Measurements from ENCODE around the gene MYBPC3.
A peak's percentile ranks its signal among the peaks of the same experiment; 100 is the strongest.

MYBPC3 gene

DNA sequence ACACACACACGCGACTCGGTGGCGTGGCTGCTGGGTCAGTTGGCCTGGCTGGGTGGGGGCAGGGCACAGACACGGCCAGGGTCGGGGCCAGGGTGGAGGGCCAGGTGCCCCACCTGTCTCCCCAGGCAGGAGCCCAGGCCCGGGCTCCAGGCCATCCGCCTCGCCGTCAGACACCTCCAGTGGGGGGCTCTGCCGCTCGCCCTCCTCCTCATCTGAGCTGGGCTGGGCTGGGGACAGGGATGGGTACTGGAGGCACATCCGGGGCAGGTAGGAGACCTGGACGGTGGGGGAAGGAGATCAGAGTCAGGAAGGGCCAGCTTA lies 6.2 kb upstream of the MYBPC3 start:
- DNase-seq: no peak

DNA sequence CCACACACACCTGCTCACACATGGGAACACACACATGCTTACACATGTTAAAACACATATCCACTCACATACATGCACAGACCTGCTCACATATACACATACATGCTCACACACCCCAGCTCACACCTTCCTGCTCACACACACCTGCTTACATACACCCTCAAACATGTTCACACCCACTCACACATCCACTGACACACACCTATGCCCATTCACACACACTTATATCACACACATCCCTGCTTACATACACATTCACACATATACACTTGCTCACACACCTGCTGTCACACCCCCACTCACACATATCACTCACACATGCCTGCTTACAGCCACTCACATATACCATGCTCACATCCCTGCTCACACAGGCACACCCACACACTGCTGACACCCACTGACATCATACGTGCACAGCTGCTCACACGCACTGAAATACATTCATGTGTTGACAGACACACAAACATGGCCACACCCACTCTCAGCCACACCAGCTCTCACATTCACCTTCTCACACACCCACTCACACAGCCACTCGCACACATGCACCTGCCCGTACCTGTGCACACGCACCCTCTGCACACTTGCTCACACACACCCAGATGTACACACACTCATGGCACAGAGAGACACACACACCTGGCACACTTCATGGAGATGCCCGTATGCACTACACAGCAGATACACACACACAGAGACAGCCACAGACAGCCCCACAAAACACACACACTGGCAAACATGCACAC lies 5.7 kb upstream of the MYBPC3 start:
- DNase-seq: no peak

DNA sequence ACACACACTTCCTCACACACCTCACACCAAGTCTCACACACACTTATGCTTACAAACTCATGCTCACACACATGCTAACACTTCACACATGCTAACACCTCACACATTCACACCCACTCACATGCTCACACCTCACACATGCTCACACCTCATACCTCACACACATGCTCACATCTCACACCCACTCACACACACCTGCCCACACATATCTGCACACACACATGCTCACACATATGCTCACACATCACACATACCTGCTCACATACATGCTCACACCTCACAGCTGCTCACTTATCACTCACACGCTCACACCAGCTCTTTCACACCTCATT lies 4.5 kb upstream of the MYBPC3 start:
- no peak for DNase-seq

DNA sequence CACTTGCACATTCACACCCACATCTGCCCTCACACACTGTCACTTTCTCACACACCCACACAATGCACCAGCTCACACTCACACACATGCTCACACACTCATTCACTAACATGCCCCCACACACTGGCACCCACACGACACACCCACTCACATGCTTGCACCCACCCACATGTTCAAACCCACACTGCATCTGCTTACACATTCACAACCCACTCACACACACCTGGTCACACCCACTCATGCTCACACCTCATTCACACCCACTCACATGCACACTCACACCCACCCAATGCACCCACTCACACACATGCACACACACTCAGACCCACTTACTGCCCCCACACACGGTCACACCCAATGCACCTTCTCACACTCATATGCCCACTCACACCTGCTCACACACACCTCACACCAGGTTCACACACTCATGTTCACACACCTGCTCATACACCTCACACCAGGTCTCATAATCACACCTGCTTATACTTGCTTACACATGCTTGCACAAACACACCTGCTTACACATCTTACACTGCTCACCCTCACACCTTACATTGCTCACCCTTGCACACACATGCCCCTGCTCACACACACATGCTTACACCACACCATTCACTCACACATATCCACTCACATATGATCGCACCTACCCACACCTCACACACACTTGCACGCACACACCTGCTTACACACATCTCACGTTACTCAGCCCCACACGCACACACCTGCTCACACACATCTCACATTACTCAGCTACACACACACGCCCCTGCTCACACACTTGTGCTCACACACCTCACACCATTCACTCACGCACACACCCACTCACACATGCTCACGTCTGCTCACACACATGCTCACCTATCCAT lies 3.9 kb upstream of the MYBPC3 start:
- no peak for DNase-seq

DNA sequence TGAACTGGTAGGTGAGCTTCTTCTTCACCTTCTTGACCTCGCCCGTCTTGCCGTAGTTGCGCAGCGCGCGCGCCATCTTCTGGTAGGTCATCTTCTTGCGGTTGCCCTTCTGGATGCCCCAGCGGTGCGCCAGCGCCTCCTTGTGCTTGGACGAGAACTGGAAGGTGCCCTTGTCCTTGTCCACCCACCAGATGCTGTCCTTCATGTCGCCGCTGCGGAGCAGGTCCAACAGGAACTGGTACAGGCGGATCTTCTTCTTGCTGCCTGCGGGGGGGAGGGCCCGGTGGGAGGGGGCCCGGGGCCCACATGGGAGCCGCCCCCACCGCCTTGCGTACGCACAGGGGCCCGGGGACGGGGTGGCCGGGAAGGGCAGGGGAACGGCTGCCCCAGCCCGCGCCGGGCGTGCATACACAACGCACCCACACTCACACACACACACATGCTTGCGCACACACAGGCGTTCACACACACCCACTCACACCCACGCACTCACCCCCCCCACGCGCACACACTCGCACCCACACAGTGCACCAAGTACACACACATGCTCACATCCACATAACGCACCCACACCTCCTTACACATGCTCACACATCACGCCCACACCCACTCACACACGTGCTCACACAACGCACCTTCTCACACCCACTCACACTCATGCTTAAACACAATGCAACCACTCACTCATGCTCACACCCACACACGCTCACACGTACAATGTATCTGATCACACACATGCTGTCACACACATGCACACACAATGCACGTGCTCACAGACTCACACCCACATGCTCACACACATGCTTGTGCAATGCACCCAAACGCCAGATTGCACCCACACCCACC lies 3.0 kb upstream of the MYBPC3 start:
- peak; percentile 36 to 93 (median 80) for DNase-seq

DNA sequence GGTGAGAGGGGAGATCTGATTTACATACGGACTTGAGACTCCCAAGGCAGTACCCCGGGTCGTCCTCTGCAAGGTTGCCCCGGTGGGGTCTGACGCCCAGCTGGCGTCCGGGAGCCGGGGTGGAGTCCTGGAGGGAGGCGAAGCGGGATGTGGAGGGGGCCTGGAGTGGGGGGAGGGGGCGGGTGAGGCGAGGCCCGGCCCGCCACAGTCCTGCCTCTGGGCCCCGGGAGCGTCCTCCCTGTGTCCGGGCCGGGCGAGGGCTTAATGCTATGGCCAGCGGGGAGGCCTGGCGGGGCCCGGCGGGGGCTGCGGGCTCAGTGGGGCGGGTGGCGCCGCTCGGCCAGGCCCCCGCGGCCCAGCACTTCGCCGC lies 2.4 kb upstream of the MYBPC3 start:
- peak in 1 of 51 donors; percentile 37 for DNase-seq

DNA sequence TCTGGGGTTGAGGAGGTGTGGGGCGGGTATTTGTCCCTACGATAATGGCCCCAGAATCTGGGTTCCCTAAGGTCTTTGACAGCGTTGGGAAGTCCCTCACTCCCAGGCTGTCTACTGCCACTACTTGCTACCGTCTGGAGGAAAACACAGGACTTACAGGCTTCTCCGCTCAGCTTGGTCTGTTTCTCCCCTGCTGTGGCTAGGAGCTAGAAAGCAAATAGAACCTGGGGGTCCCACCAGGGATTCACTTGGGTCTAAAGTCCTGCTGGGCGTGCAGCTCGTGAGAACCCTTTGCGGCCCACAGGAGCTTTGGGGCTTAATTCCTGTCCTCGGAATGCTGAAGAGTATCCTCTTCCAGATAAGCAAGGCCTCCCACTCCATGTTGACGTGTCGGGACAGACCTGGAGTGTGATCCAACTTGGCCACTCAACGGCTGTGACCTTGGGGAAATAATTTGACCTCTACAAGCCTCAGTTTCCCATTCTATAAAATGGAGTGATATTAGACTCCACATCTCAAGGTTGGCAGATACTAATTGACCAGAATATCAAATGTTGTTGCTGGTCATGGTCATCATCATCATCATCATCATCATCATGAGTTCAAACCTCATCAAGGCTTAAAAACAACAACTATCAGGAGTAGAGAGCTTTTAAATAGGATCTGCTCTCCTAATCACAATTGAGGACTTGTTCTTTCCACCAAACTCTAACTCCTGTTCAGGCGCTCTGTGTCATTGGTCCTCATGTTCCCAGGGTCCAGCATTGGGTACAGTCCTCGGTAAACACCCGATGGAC lies 1.7 kb upstream of the MYBPC3 start:
- DNase-seq: no peak

DNA sequence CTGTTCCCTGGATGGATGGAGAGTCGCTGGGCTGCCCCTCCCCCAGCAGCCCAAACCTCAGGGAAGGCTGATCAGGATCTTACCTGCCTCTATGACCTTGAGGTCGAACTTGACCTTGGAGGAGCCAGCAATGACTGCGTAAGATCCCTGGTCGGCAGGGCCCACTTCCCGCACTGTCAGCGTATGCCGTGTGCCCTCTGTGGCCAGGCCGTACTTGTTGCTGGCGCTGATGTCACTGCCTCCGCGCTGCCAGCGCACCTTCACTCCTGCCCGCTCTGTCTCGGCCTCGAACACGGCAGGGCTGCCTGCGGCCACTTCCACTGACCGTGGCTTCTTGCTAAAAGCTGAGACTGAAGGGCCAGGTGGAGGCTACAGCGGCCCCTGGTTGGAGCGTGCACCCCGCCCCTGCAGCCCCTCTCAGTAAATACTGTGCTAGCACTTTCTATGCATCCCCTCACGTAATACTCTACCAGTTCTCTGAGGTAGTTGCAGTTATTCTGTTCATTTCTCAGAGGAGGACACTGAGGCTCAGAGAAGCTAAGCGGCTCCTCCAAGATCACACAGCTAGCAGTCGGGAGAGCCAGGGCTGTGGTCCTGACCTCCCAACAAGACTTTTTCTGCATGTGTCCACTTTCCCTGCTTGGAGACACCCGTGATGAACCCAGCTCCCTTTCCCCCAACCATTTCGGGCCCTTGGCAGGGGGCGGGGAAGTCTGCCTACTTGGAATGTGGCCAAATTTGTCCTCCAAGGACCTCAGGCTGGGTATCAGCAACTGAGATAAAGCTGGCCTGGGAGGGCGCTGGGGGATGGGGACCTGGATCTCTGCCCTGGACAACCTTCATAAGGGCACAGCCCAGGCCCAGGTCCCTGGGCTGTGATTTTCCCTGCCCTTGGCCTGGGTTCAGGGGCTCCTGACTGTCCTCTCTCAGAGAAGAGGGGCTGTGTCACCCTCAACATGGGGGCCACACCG lies 1.1 kb downstream of the MYBPC3 start:
- DNase-seq: no peak

DNA sequence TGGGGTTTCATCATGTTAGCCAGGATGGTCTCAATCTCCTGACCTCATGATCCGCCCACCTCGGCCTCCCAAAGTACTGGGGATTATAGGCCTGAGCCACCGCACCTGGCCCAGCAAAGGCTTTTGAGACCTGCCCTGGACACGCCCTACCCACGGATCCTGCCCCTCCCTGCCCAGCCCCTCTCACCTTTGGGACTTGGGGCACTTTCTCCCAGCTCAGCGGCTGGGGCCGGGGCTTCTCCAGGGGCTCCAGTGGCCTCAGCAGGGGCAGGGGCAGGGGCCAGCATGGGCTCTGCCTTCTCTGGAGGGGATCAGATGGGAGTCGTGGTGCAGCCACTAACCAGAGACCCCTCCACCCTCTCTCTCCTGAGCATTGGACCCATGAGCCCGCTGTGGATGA lies 2.2 kb downstream of the MYBPC3 start:
- no peak for DNase-seq

DNA sequence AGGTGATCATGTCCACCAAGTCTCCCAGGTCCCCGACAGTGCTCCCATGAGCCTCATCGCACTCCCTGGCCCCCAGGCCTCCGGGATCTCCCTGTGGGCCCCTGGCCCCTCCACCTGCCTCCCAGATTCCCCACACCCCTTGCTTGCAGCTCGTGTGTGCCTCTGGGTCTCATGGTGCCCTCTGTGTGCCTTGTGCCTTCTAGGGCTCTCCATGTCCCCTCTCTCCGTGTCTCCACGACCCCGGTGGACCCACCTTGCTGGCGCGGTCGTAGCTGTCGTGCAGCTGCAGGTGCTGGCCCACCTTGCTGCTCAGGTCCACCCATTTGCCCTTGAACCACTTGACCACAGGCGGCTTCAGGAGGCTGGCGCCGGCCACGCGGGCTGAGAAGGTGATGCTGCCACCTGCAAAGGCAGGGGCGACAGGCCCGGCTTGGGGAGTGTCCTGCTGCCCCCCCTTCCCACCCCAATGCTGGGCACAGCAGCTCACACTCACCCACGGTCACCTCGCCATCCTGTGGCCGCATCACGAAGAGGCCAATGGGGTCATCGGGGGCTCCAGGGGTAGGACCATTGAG lies 2.9 kb downstream of the MYBPC3 start:
- no peak for DNase-seq

DNA sequence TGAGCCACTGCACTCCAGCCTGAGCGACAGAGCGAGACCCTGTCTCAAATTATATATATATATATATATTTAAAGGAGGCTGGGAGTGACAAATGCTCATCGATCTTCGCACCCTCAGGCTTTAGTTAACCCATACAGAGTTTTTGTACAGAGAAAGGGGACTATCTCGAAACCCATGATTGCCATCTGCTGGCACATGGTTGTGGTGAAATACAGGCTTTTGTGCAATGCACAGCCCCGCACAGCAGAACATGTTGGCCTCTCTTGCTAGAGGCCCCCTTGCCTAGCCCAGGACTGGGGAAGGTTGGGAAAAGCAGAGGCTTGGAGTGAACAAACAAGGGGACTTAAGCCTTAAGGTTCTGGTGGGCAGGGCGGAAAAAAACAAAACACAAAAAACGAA lies 3.6 kb downstream of the MYBPC3 start:
- DNase-seq: peak in 1 of 51 donors; percentile 4

DNA sequence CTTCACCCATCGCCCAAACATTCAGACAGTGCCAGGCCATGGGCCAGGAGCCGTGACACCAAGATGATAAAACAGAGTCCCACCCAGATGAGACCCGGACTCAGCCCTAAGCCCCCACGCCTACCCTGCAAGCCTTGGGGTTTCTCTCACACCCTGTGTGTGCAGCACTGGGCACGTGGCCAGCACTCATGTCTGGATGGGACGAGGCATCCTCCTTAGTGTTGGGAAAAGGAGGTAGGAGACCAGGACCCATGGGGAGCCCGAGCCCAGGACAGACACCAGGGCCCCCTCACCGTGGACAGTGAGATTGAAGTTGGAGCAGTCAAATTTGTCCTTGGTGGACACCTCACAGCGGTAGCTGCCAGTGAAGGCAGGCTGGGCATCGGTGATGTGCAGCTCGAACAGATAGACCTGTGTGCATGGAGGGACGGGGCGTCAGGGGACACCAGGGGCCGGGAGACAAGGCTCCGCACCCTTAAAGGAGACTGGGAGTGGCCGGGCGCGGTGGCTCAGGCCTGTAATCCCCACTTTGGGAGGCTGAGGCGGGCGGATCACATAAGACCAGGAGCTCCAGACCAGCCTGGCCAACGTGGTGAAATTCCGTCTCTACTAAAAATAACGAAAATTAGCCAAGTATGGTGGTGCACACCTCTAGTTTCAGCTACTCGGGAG lies 4.2 kb downstream of the MYBPC3 start:
- no peak for DNase-seq

DNA sequence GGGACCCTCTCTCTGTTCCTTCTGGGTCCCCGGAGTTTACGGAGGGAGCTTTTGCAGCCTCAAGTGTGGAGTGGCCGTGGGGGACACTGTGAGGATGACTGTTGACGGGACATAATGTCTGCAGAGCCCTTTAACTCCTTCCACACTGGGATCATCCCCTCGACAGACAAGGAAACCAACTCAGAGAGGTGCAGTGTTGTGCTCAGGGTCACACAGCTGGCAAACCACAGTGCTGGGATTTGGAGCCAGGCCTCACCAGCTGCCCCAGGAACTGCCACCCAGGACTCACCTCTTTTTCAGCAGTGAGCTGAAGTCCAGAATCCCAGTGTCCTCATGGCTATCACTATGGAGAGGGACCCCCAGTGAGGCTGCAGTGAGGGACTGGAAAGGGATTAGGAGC lies 5.4 kb downstream of the MYBPC3 start:
- no peak for DNase-seq

DNA sequence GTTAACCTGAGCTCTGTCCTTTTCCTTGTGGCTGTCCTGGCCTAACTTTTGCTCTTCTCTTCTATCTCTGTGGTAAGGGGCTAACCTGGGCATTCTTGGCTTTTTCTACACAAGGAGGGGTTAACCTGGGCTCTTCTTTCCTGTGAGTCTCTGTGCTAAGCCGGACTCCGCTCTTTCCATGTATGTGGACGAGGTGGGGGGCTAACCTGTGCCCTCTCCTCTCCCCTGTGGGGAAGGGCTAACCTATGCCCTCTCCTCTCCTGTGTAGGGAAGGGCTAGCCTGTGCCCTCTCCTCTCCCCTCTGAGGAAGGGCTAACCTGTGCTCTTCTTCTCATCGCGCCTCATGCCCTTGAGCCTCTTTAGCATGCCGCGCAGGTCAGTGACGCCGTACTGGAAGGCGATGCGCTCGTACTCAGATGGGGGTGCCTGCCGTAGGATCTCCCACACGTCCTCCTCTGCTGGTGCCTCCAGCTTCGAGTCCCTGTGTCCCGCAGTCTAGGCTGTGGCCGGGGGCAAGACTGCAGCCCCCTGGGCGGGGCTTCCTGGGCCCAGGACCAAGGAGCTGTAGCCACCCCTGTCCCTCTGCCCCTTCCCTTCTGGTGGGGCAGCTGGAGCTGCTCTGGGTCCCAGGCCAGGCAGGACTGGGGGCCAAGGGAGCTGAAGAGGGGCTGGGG lies 6.5 kb downstream of the MYBPC3 start:
- DNase-seq: no peak

DNA sequence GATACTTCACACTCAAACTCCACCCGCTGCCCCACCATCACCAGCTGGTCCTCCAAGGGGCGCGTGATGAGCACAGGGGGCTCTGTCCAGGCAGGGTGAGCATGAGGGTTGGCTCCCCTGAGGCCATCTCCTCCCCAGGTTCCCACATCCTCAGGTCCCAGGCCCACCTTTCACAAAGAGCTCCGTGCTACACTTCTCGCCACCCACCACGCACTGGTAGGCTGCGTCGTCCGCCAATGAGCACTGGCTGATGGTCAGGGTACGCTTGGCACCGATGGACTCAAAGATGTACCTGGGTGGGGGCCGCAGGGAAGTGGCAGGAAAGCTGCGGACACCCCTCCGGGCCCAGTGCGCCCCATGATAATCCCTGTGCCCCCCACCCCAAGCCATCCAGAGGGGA lies 9.6 kb downstream of the MYBPC3 start:
- no peak for DNase-seq

DNA sequence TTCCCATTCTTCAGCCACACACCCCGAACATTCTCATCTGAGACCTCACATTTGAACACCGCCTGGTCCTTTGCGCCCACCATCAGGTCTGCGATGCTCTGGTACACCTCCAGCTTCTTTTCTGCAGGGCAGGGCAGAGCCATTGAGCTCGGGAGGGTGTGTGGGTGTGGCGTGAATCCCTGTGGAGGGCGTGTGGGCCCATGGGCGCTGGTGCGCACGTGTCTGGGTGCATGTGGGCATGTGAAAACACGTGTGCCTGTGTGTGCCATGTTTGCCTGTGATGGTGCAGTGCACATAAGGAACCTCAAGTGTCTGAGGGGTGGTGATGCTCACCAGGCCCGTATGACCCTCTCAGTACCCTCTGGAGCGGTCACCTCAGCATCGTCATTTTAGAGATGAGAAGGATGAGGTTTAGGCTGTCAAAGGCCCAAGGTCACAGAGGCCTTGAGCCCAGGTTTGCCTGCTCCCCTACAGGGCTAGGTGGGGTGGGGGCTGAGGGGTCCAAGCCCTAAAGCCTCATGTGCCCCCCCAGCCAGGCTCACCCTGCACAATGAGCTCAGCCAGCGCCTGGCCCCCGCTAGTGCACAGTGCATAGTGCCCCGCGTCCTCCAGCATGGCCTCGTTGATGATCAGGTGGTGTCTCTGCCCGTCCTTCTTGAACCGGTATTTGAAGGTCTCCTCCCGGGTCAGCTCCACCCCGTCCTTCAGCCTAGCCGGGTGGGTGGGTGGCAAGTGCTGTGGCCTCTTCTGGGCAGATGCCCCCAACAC lies 10.3 kb downstream of the MYBPC3 start:
- no peak for DNase-seq

DNA sequence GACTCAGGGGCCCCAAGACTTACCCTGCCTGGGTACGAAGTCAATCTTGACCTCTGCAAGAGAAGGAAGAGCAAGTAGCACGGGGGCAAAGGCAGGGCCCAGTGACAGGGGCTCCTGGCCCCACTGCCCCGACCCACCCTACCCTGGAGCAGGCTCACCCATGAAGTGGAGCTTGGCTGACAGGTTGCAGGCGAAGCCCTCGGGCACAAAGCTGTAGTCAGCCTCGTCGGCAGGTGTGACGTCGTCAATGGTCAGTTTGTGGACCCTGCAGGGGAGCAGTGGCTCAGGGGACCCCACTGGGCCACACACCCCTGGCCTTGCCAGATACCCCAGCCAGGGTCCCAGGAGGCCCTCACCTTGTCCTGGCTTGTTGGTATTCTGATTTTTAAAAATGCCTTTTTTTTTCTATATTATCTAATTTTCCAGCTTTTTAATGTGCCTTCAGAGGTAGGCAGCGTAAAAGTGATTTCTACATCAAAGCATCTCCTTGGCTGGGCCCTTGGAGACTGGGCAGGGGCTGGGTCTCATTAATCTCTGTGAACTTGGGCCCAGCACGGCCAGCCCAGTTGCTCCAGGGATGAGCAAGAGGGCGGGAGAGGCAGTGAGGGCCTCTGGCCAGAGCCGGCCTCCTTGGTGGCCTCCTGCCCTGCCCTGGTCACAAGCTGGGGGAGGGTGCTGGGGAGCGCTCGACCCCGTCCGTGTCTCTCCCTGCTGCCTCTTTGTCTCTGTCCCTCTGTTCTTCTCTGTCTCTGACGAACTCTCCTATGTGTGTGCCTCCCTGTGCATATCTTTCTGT lies 11.3 kb downstream of the MYBPC3 start:
- no peak for DNase-seq

All from hypothalamus (tissue), 51 donors.